ENCODE results near the gene STOM.

STOM gene

DNA sequence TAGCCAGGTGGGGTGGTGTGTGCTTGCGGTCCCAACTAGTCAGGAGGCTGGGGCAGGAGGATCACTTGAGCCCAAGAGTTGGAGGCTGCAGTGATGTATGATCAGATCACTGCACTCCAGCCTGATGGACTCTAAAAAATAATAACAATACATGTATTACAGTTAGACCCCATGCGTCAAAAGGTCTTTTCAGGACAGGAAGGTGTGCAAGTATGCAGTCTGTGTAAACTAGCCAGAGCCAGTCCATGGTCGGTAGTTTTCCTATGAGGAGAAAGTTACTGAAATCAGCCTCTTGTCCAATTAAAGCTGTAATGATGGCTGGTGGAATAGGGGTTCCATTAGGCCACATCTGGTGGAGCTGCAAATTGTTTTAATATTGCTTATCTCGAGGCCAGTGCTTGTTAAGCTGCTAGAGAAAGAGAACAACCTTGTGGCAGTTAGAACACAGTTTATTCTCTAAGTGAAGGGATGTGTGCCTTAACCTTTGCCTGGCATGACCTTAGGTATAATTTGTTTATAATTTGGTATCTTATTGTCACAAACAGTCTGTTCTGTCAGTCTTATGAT is 1.5 kb upstream of the STOM start:
- no peak for DNase-seq (ENCODE audit: low read depth in 2 of 2, low spot score in 1 of 2)

DNA sequence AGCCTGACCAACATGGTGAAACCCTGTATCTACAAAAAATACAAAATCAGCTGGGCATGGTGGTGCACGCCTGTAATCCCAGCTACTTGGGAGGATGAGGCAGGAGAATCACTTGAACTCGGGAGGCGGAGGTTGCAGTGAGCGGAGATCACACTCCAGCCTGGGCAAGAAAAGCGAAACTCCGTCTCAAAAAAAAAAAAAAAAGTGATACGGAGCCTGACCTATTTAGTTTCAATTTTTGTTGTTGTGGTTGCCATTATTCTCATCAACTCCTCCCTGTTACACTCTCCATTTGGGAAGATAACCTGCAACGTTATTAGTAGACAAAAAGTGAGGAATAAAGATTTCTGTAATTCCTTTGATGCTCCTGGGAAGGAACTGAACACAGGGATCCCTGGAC is 1.3 kb downstream of the STOM start:
- DNase-seq (ENCODE audit: low read depth in 2 of 2, low spot score in 1 of 2): no peak

- no peak for DNase-seq (ENCODE audit: low read depth in 2 of 2, low spot score in 1 of 2)
These were observed 1.9 kb downstream of the STOM start for GRCh38 chr9:121368138-121368522.

DNA sequence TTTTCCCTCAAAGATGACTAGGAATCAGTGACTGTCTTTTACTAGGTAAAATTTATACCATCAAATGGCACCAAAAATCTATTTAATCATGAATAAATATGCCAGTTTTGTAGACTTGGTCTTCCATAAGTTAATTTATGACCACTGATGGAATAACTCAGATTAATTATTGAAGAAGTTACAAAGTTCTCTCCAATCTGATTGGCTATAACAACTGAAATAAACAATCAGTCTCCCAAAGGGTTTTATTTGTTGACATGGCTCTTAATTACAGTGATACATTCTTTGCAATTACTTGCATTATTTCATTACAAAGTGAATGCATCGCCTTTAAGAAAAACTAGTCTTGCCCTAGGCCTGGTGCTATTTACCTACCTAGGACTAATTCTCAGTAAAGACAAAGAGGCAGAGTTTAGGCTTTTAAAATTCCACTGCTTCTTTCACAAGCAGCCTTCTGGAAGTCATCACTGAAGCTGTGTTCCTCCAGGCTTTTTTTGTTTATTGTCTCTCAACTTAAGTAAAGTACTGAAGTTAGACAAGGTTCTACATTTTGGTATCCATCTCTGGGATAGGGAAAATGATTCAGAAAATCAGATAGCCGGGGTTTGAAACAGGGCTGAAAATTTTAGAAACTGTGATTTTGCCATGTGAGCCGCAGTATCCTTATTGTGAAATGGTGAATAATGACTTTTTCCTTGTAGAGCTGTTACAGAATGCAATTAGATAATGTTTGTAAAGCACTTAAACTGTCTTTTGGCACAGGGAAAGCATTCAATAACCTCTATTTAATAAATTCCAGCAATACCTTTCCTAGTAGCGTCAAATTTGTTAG is 2.5 kb downstream of the STOM start:
- DNase-seq (ENCODE audit: low read depth in 2 of 2, low spot score in 1 of 2): no peak

DNA sequence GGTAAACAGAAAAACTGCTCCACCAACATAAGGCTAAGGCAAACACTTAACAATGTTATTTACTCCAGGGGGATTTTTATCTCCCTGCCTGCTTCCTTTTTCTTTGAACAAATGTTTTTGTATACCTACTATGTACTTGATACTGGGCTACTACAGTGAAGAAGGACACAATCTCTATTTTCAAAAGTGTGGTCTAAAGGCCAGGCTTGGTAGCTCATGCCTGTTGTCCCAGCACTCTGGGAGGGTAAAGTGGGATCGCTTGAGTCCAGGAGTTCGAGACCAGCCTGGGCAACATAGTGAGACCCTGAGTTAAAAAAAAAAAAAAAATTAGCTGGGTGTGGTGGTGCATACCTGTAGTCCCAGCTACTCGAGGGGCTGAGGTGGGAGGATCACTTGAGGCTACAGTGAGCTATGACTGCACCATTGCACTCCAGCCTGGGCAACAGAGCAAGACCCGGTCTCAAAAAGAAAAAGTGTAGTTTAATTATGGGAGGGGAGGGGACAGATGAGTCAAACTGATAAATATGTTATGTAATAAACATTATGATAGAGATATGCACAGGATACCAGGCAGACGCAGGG is 3.3 kb downstream of the STOM start:
- DNase-seq (ENCODE audit: low read depth in 2 of 2, low spot score in 1 of 2): no peak

DNA sequence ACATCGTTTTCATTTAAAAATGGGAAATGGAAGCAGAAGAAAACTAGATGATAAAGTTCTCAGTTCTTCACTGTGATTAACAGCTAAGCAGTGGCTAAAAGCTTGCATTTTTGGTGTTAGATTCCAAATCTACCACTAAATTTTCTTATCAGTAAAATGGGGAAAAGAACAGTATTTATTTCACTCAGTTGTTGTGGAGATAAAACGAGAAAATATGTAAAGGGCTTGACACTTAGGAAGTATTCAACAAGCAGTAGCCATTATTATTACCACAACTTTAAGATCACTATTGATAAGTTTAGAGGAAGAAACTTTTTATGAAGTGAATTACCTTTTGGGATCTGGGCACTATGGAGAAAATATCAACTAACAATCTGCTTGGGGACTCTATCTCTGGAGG is 4.5 kb downstream of the STOM start:
- DNase-seq (ENCODE audit: low read depth in 2 of 2, low spot score in 1 of 2): no peak

DNA sequence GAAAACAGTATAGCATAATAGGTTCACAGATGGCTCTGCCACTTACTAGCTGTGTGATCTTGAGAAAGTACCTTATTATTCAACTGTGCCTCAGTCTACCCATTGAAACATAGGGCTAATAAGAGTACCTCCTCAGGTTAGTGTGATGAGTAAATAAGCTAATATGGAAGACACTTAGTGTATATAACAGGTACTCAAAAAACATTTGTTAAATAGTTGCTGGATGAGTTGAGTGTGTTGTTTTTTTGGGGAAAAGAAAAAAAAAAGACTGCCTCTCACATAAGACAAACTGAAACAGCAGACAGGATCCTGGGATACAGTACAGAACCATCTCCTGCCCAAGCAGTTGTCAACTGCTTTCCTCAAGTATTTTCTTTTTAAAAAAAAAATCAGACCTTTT is 5.2 kb downstream of the STOM start:
- DNase-seq (ENCODE audit: low read depth in 2 of 2, low spot score in 1 of 2): no peak

GRCh38 chr9:121364077-121364476 is 6.0 kb downstream of the STOM start:
- DNase-seq (ENCODE audit: low read depth in 2 of 2, low spot score in 1 of 2): no peak

- DNase-seq (ENCODE audit: low read depth in 2 of 2, low spot score in 1 of 2): no peak
These were observed 6.5 kb downstream of the STOM start for GRCh38 chr9:121363622-121363961.

- DNase-seq (ENCODE audit: low read depth in 2 of 2, low spot score in 1 of 2): no peak
These were observed 7.0 kb downstream of the STOM start for GRCh38 chr9:121362813-121363621.

GRCh38 chr9:121360601-121361374 is 9.3 kb downstream of the STOM start:
- DNase-seq (ENCODE audit: low read depth in 2 of 2, low spot score in 1 of 2): no peak

DNA sequence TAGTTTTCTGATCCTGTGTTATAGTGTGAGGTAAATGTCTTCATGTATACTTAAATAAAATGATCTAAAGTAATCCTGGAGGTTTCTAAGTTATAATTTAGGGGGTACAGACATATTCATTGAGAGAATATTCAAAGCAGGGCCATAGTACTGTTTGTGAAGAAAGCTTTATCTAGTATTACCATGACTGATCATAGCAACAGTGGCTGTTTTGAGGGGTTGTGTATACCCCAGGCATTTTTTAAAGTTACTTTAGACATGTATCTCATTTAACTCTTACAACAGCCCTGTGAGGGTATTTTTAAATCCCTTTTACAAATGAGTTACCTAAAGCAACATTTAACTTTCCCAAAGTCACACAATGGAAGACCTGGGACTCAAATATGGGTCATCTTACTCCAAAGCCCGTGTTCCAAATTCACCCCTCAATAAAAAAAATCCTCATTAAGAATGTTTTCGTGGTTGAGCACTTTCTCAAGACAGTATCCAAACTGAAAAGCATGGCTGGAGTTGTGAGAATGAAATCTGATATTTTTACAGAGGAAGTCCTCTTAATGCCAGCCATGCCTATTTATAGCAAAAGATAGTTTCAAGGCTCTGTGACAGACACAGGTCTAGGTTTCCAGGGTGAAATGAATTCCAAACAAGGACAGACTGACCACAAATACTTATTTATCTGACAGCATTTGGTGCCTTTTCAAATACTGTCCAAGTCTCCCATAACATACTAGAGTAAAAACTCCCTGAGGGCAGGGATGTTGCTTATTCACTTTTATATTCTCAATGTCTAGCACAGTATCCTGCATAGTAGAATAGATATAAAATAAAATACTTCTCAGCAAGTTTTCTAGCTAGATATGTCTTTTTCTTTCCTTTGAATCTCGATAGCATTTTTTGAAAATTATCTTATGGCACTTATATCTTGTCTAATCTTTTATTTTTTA is 10.4 kb downstream of the STOM start:
- no peak for DNase-seq (ENCODE audit: low read depth in 2 of 2, low spot score in 1 of 2)

- no peak for DNase-seq (ENCODE audit: low read depth in 2 of 2, low spot score in 1 of 2)
These were observed 11.3 kb downstream of the STOM start for GRCh38 chr9:121358751-121359150.

GRCh38 chr9:121357011-121357410 is 13.0 kb downstream of the STOM start:
- DNase-seq (ENCODE audit: low read depth in 2 of 2, low spot score in 1 of 2): no peak

DNA sequence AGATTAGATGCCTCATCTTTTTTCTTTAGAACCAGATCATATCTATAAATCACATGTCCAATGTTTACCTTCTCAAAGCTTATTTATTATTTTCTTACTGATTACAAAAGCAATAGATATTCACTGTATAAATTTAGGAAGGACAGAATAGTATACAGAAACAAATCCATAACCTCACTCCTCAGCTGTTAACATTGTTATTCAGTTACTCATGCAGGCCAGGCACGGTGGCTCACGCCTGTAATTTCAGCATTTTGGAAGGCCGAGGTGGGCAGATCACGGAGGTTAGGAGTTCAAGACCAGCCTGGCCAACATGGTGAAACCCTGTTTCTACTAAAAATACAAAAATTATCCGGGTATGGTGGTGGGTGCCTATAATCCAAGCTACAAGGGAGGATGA is 15.3 kb downstream of the STOM start:
- DNase-seq (ENCODE audit: low read depth in 2 of 2, low spot score in 1 of 2): no peak

GRCh38 chr9:121354141-121354540 is 15.9 kb downstream of the STOM start:
- no peak for DNase-seq (ENCODE audit: low read depth in 2 of 2, low spot score in 1 of 2)

GRCh38 chr9:121353241-121354061 is 16.6 kb downstream of the STOM start:
- DNase-seq (ENCODE audit: low read depth in 2 of 2, low spot score in 1 of 2): peak; percentile 35 to 41

- DNase-seq (ENCODE audit: low read depth in 2 of 2, low spot score in 1 of 2): no peak
These were observed 19.0 kb downstream of the STOM start for GRCh38 chr9:121350993-121351561.

DNA sequence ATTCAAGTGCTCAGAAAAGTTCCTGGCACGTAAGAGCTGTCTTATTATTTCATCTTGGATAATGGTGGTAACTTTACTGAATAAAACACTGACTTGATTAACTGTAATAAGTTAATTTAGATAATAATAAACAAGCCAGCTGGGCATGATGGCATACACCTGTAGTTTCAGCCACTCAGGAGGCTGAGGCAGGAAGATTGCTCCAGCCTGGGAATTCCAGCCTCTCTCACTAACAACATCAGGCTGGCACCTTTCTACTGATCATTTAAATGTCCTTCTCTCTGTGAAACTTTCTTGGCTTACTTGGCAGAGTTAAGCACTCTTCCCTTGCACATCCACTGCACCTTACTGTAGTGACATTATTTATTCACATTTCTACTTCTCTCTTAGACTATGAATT is 20.0 kb downstream of the STOM start:
- DNase-seq (ENCODE audit: low read depth in 2 of 2, low spot score in 1 of 2): no peak

Measured in stimulated activated CD8-positive, alpha-beta memory T cell treated with anti-CD3 and anti-CD28 coated beads, Interleukin-4, amount 100 ng/mL, for 4 hours (primary cell).